Liver (tissue), 9 donors: ENCODE results near the gene TCF12. TPM values are rescaled to one million over a fixed set of nuclear protein-coding genes. Genes with fewer than 3 reads are reported as not detected.

Experiments used
- DNase-seq: peaks from one replicate; pipeline ENCODE4 v3.0.0-alpha.2; 2017; ENCODE audit warnings: low spot score
- H3K27ac ChIP-seq, 2 donors: one replicate each; pipeline ENCODE4 v1.7.0; 2013; ENCODE audit warnings: inconsistent platforms in 2 of 2, low read length in 2 of 2, control low read depth in 1 of 2, low read depth in 1 of 2, mild to moderate bottlenecking in 1 of 2
- H3K27me3 ChIP-seq, 4 donors: one replicate each; pipeline versions ENCODE4 v1.6.1 to v1.7.0; 2013; ENCODE audit warnings: low read length in 3 of 4, inconsistent platforms in 1 of 4, mild to moderate bottlenecking in 1 of 4, moderate library complexity in 1 of 4; ENCODE audit not compliant: control insufficient read depth in 4 of 4, insufficient read depth in 4 of 4
- H3K36me3 ChIP-seq, 4 donors: one replicate each; pipeline versions ENCODE4 v1.6.1 to v1.7.0; 2013; ENCODE audit warnings: low read length in 3 of 4, mild to moderate bottlenecking in 3 of 4, low read depth in 1 of 4, moderate library complexity in 1 of 4; ENCODE audit not compliant: control insufficient read depth in 4 of 4, insufficient read depth in 3 of 4
- H3K4me1 ChIP-seq, 4 donors: one replicate each; pipeline versions ENCODE4 v1.6.1 to v1.7.0; 2013; ENCODE audit warnings: low read length in 3 of 4, mild to moderate bottlenecking in 3 of 4, moderate library complexity in 1 of 4; ENCODE audit not compliant: control insufficient read depth in 4 of 4, insufficient read depth in 4 of 4
- H3K4me3 ChIP-seq, 3 donors: one replicate each; pipeline versions ENCODE4 v1.6.1 to v1.7.0; 2013; ENCODE audit warnings: low read length in 3 of 3, control low read depth in 1 of 3, low read depth in 1 of 3, mild to moderate bottlenecking in 1 of 3
- H3K9ac ChIP-seq, 2 donors: one replicate each; pipeline ENCODE4 v1.7.0; 2013; ENCODE audit warnings: low read length in 2 of 2, mild to moderate bottlenecking in 2 of 2, moderate library complexity in 2 of 2, control low read depth in 1 of 2, low read depth in 1 of 2
- H3K9me3 ChIP-seq, 4 donors: one replicate each; pipeline versions ENCODE4 v1.6.1 to v1.7.0; 2013; ENCODE audit warnings: low read length in 3 of 4; ENCODE audit not compliant: control insufficient read depth in 4 of 4
- EGR1 ChIP-seq, 2 donors: IDR thresholded peaks; 2 replicates each; pipeline ENCODE4 v1.6.1; 2016 to 2018; ENCODE audit warnings: antibody characterized with exemption in 2 of 2, low read depth in 2 of 2
- FOXA1 ChIP-seq: IDR thresholded peaks from 2 replicates; pipeline ENCODE4 v1.6.1; 2016; ENCODE audit warnings: antibody characterized with exemption
- FOXA2 ChIP-seq: IDR thresholded peaks from 2 replicates; pipeline ENCODE4 v1.6.1; 2016; ENCODE audit warnings: antibody characterized with exemption
- GABPA ChIP-seq, 2 donors: IDR thresholded peaks in 1 of 2; conservative IDR thresholded peaks in 1 of 2; 2 replicates each; pipeline ENCODE4 v1.6.1; 2016; ENCODE audit warnings: antibody characterized with exemption in 2 of 2, mild to moderate bottlenecking in 1 of 2, moderate library complexity in 1 of 2
- HNF4A ChIP-seq, 2 donors: conservative IDR thresholded peaks; 2 replicates each; pipeline ENCODE4 v1.6.1; 2016; ENCODE audit warnings: antibody characterized with exemption in 2 of 2, mild to moderate bottlenecking in 2 of 2
- HNF4G ChIP-seq: IDR thresholded peaks from 2 replicates; pipeline ENCODE4 v1.6.1; 2016; ENCODE audit warnings: antibody characterized with exemption
- JUND ChIP-seq, 2 donors: IDR thresholded peaks; 2 replicates each; pipeline ENCODE4 v1.6.1; 2016; ENCODE audit warnings: antibody characterized with exemption in 2 of 2
- MAX ChIP-seq: IDR thresholded peaks from 2 replicates; pipeline ENCODE4 v1.6.1; 2016; ENCODE audit warnings: antibody characterized with exemption
- NR2F2 ChIP-seq: IDR thresholded peaks from 2 replicates; pipeline ENCODE4 v1.6.1; 2016; ENCODE audit warnings: antibody characterized with exemption
- RAD21 ChIP-seq, 2 donors: IDR thresholded peaks; 2 replicates each; pipeline ENCODE4 v1.6.1; 2016; ENCODE audit warnings: antibody characterized with exemption in 2 of 2, mild to moderate bottlenecking in 2 of 2
- RXRA ChIP-seq, 2 donors: IDR thresholded peaks; 2 replicates each; pipeline ENCODE4 v1.6.1; 2017 to 2018; ENCODE audit warnings: antibody characterized with exemption in 2 of 2, mild to moderate bottlenecking in 1 of 2
- SP1 ChIP-seq: IDR thresholded peaks from 2 replicates; pipeline ENCODE4 v1.6.1; 2018; ENCODE audit warnings: antibody characterized with exemption, mild to moderate bottlenecking
- TAF1 ChIP-seq: conservative IDR thresholded peaks from 2 replicates; pipeline ENCODE4 v1.6.1; 2016; ENCODE audit warnings: antibody characterized with exemption, mild to moderate bottlenecking
- YY1 ChIP-seq: IDR thresholded peaks from 2 replicates; pipeline ENCODE4 v1.6.1; 2016; ENCODE audit warnings: antibody characterized with exemption, mild to moderate bottlenecking
- ZBTB33 ChIP-seq: IDR thresholded peaks from 2 replicates; pipeline ENCODE4 v1.6.1; 2016; ENCODE audit warnings: antibody characterized with exemption
- WGBS: extraction: QIAGEN DNeasy Blood & Tissue Kit; methylation state at CpG from one replicate; pipeline ENCODE4 v1.1.7; 2013; 5-methylcytosine and 5-hydroxymethylcytosine counted together
- polyA plus RNA-seq, 2 donors: library from polyadenylated mRNA; stranded (reverse) in 1 of 2; unstranded in 1 of 2; fragments of 200-250 nt in 1 of 2; fragments of >200 nt in 1 of 2; fragmentation: Nextera tagmentation in 1 of 2; extraction: Ambion mirVana in 1 of 2; gene quantifications; one replicate each; pipeline versions ENCODE4 v1.2.1 to v1.2.3, GENCODE V29; 2013 to 2015
- total RNA-seq, 2 donors: library from RNA; depleted of rRNA; stranded (reverse); fragments of >200 nt; gene quantifications; one replicate each; pipeline ENCODE4 v1.2.3, GENCODE V29; 2014
- TF ChIP-seq, protein P1 (sequence below): fragments of 150-350 bp; IDR thresholded peaks from 2 replicates; pipeline ENCODE4 v1.5.1; 2017; ENCODE audit warnings: improper control_type of control experiment, low read depth, low read length; ENCODE audit not compliant: missing input control
- TF ChIP-seq, protein P2 (sequence below): IDR thresholded peaks from 2 replicates; pipeline ENCODE4 v1.6.1; 2016; ENCODE audit warnings: antibody characterized with exemption, mild to moderate bottlenecking
- TF ChIP-seq, protein P3 (sequence below): IDR thresholded peaks from 2 replicates; pipeline ENCODE4 v1.6.1; 2016; ENCODE audit warnings: antibody characterized with exemption
- donor health status: healthy.
- donor health status: healthy.
- donor health status: healthy.
- donor health status: healthy.
- donor health status: healthy.

TCF12 gene
- total and polyA plus RNA-seq, 4 donors: 8.7 to 38.3 (median 22.3) TPM

DNA sequence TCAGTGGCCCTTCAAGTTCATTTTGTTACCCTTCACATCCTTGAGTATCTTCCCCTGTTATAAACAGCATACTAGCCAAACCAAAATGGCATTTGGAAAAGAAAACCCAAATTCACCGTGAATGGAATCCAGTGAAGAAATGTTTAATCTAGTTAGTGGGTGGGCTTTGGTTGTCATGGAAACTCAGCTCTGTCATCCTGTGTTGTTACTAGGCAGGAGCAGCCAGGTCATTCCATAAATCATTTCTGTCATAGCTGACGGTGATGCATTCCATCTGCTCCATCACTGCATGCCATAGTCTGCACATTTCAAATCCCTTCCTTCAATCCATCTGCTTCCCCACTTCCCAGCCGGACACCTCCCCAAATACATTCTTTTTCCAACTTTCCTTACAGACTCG, 317.4 kb downstream of the TCF12 start:
- Histone ChIP-seq H3K36me3 (peaks cover 1 to 19% (median 13%) of the 10 kb centered on the region in 4 donors), H3K27me3 (no peaks in the 10 kb centered on the region), H3K9me3 (no peaks in the 10 kb centered on the region), H3K27ac (no peak overlapping the region), H3K4me3 (no peak overlapping the region), H3K4me1 (peaks cover 0 to 8% (median 2%) of the 10 kb centered on the region in 4 donors), H3K9ac (no peak overlapping the region)
- WGBS: 83% methylated on average over 4 of the region's 4 CpGs
- no peak for DNase-seq
- no peak for TF ChIP-seq HNF4A (conservative IDR thresholded peaks at IDR 0.05)
- no peak for TF ChIP-seq GABPA (IDR thresholded peaks at IDR 0.05 in 1 of 2, conservative IDR thresholded peaks at IDR 0.05 in 1 of 2)
- no peak for TF ChIP-seq ZBTB33
- TF ChIP-seq RAD21 (IDR thresholded peaks at IDR 0.05): no peak
- TF ChIP-seq, protein P1, sequence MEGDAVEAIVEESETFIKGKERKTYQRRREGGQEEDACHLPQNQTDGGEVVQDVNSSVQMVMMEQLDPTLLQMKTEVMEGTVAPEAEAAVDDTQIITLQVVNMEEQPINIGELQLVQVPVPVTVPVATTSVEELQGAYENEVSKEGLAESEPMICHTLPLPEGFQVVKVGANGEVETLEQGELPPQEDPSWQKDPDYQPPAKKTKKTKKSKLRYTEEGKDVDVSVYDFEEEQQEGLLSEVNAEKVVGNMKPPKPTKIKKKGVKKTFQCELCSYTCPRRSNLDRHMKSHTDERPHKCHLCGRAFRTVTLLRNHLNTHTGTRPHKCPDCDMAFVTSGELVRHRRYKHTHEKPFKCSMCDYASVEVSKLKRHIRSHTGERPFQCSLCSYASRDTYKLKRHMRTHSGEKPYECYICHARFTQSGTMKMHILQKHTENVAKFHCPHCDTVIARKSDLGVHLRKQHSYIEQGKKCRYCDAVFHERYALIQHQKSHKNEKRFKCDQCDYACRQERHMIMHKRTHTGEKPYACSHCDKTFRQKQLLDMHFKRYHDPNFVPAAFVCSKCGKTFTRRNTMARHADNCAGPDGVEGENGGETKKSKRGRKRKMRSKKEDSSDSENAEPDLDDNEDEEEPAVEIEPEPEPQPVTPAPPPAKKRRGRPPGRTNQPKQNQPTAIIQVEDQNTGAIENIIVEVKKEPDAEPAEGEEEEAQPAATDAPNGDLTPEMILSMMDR: no peak
- TF ChIP-seq TAF1: no peak
- TF ChIP-seq SP1: no peak
- TF ChIP-seq FOXA1: no peak
- TF ChIP-seq RXRA (IDR thresholded peaks at IDR 0.05): no peak
- no peak for TF ChIP-seq EGR1 (IDR thresholded peaks at IDR 0.05; ENCODE audit: low read depth in 2 of 2)
- no peak for TF ChIP-seq NR2F2
- TF ChIP-seq MAX: no peak
- TF ChIP-seq FOXA2: no peak
- no peak for TF ChIP-seq JUND (IDR thresholded peaks at IDR 0.05)
- TF ChIP-seq, protein P2, sequence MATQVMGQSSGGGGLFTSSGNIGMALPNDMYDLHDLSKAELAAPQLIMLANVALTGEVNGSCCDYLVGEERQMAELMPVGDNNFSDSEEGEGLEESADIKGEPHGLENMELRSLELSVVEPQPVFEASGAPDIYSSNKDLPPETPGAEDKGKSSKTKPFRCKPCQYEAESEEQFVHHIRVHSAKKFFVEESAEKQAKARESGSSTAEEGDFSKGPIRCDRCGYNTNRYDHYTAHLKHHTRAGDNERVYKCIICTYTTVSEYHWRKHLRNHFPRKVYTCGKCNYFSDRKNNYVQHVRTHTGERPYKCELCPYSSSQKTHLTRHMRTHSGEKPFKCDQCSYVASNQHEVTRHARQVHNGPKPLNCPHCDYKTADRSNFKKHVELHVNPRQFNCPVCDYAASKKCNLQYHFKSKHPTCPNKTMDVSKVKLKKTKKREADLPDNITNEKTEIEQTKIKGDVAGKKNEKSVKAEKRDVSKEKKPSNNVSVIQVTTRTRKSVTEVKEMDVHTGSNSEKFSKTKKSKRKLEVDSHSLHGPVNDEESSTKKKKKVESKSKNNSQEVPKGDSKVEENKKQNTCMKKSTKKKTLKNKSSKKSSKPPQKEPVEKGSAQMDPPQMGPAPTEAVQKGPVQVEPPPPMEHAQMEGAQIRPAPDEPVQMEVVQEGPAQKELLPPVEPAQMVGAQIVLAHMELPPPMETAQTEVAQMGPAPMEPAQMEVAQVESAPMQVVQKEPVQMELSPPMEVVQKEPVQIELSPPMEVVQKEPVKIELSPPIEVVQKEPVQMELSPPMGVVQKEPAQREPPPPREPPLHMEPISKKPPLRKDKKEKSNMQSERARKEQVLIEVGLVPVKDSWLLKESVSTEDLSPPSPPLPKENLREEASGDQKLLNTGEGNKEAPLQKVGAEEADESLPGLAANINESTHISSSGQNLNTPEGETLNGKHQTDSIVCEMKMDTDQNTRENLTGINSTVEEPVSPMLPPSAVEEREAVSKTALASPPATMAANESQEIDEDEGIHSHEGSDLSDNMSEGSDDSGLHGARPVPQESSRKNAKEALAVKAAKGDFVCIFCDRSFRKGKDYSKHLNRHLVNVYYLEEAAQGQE: no peak
- TF ChIP-seq YY1: no peak
- TF ChIP-seq HNF4G: no peak
- TF ChIP-seq, protein P3, sequence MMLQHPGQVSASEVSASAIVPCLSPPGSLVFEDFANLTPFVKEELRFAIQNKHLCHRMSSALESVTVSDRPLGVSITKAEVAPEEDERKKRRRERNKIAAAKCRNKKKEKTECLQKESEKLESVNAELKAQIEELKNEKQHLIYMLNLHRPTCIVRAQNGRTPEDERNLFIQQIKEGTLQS: no peak
